Islet precursor cell (in vitro differentiated cells): Measurements from ENCODE around the gene CLOCK.
A peak's percentile ranks its signal among the peaks of the same experiment; 100 is the strongest.

Source experiments
- DNase-seq: peaks from one replicate; pipeline ENCODE4 v3.0.0-alpha.2; 2018

The CLOCK gene

DNA sequence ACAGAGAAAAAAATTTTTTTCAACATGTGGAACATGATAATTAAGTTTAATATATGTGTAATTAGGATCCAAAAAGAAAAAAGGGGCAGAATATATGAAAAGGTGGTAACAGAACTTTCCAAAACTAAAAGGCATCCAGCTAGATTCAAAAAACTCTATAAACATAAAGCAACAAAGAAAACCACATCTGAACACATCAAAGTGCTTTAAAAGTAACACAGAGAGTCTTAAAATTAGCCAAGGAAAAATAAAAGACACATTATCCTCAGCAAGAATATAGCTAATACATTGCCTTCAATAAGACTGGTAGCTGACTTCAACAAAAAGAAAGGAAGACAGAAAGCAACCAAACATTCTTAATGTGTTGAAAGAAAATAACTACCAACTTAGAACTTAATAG lies 8.2 kb downstream of the CLOCK start:
- DNase-seq: no peak

DNA sequence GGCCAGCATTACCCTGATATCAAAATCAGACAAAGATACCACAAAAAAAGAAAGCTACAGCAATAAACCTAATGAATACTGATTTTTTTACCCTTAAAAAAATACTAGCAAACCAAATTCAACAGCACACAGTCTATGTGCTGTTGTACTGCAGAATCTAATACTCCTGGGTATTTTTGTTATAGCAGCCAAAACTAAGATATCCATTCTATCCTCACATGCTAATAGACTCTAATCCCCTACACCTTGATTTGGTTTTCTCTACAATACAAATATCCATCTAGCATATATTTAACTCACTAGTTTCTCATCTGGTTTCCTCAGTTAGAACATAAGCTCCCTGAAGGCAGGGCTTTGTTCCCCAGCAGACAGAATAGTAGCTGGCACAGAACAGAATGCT lies 12.4 kb downstream of the CLOCK start:
- no peak for DNase-seq

DNA sequence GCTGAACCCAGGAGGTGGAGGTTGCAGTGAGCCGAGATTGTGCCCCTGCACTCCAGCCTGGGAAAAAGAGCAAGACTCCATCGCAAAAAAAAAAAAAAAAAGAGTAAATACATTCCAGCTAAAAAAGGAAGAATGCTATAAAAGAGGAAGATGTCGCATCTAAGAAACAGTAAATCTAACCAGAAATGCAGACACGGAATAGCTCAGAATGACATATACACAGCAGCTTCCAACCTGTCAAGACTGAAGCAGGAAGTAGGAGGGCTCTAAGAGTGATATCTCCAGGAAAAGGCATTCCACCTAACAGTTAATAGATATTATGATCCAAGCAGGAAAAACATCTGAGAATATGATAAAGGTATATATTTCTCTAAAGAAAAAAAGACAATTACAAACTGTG lies 16.0 kb downstream of the CLOCK start:
- DNase-seq: no peak

DNA sequence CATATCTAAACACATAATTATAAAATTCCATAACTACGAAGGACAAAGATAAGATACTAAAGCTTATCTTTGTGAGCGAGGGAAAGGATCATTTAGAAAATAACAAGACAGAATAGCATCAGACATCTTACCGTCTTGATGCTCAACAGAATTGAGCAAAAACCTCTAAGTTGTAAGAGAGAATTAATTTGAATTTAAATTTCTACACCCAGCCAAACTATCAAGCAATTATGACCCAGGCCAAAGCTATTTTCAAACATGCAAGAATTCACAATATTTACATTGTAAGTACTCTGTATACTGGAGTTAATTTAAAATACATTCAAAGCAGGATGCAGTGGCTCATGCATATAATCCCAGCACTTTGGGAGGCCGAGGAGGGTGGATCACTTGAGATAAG lies 16.5 kb downstream of the CLOCK start:
- no peak for DNase-seq

DNA sequence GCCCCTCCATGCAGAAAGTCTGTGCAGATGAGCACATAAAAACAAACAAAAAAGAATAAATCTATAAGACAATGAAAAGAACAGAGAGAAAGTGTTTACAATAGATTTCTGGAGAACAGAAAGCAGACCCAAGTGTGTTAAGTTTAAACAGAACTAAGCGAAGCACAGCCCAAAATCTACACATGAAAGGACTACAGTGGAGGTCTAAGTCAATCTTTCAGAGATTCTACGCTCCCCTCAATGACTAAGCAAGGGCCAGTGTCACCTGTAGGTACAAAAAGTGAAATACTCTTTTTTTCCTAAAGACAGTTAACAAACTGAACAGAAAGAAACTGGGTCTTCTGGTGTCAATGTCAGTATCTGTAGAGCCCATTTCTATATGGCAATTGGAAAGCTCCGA lies 18.2 kb downstream of the CLOCK start:
- DNase-seq: no peak

DNA sequence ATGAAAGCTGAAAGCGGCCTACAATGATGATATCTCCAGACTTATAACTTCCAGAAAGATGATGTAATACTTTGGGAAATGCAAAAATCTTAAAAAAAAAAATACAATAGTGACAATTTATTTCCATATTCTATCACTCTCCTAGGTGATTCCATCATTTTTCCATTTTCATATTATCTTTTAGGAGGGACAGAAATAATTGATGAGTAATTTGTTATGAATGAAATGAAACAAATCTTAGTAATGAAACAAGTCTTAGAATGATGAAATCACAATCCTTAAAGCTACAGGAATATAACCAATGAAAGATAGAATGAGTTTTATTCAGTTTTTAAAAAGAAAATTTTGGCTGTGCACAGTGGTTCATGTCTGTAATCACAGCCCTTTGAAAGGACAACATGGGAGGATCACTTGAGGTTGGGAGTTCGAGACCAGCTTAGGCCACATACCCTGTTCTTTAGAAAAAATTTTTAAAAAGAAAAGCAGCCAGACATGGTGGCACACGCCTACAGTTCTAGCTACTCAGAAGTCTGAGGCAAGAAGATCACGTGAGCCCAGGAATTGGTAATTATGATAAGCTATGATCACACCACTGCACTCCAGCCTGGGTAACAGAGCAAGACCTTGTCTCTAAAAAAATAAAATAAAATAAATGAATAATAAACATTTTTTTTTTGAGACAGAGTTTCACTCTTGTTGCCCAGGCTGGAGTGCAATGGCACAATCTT lies 21.7 kb downstream of the CLOCK start:
- no peak for DNase-seq

DNA sequence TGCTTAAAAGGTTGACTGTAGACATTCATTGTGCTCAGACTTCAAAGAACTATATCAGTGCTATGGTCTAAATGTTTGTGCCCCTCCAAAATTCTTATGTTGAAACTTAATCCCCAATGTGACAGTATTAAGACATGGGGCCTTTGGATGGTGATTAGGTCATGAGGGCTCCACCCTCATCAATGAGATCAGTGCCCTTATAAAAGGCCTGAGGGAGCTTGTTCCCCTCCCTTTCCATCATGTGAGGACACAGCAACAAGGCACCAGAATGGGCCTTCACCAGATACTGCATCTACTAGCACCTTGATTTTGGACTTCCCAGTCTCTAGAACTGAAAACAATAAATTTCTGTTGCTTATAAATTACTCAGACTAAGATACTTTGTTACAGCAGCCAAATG lies 28.3 kb downstream of the CLOCK start:
- DNase-seq: no peak

DNA sequence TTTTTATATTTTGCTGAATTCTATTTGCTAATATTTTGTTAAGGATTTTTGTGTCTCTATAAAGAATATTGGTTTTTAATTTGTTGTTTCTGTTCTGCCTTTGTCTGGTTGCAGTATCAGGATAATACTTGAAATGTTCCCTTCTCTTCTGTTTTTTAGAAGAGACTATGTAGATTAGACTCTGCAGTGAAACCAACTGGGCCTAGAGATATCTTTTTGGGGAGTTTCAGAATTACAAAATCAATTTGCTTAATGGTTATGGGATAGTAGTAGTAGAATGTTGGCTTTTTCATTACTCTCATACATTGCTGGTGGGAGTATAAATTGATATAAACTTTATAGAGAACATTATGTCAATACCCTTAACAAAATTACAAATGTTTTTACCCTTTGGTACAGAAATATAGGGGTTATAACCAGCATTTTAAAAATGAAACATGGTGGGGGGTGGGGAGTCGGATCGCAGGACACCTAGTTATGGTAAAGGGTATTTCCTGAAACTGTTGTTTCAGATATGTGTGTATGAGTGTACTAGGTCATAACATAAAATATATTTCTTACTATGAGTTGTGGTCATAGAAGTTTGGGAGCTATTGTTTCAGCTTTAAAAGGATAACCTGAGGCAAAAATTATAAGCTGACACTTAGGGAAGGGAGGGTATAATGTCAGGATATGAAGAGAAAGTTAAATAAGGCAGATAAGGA lies 29.0 kb downstream of the CLOCK start:
- no peak for DNase-seq

DNA sequence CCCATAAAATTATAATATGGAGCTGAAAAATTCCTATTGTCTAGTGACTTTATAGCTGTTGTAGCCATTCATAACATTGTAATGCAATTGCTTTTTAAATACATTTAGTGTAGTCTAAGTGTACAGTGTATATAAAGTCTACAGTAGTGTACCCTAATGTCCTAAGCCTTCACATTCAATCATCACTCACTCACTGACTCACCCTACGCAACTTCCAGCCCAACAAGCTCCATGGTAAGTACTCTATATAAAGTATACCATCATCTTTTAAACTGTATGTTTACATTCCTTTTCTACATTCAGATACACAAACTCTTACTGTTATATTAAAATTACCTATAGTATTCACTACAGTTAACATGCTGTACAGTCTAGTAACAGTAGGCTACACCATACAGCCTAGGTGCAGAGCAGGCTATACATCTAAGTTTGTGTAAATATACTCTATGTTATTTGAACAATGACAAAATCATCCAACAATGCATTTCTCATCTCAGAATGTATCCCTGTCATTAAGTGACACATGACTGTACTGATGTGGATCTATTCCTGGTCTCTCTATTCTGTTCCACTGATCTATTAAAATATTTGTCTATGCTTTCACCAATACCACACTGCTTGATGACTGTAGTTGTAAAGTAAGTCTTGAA lies 33.7 kb downstream of the CLOCK start:
- DNase-seq: no peak

DNA sequence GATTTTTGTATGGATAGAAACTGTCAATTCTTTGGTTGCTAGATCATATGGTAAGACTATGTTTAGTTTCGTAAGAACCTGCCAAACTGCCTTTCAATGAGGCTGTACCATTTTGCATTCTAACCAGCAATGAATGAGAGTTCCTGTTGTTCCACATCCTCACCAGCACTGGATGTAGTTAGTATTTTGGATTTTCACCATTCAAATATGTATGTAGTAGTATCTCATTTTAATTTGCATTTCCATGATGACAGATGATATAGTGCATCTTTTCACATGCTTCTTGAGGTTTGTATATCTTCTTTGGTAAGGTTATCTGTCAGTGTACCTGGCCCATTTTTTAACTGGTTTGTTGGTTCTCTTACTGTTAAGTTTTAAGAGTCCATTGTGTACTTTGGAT lies 34.6 kb downstream of the CLOCK start:
- no peak for DNase-seq

DNA sequence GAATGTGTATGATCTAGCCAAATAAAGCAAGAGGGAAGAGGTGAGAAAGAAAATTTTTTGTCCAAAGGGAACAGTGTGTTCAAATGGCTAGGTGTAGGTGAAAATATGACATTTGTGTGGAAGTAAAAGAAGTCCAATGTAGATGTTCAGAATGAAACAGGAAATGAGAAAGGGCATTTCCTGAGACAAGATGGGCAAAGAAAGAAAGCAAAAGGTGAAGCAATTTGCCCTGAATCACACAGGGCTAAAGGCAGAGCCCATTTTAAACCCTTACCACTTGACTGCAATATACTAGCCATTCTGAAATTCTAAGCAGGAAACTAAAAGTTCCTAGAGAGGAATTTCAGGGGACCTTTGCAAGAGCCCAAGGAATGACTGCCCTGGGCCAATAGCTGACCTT lies 36.0 kb downstream of the CLOCK start:
- DNase-seq: no peak

DNA sequence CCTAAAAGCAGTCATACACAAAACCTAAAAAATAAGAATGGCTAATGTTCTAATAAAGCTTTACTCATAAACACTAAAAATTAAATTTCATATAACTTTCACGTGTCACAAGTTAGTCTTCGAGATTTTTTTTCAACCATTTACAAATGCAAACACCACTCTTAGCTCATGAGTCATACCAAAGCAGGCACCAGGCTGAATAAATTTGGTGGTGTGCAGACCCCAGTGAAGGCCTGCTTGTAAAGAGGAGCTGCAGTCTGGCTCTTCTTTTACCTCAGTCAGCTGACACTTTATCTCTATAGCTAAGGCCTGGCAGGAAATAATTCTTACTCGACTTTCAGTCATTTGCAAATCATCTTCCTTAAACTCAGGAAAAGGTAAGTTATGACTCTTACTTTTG lies 37.4 kb downstream of the CLOCK start:
- peak; percentile 62 for DNase-seq

DNA sequence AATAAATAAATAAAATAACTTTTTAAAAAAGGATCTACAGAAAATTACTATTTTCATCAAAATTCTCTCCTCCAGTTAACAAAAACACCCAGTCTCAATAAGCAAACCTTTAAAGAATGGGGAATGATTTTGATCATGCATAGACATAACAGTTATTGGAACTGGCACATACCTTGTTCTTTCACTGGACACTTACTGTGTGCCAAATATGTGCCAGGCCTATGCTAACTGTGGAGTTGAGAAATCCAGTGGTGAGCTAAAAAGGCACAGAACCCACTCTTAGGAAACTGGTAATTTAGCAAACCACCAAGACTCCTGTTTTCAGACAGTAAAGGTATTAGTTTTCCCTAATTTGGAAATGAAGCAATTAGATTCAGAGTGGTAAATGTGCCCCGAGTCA lies 39.1 kb downstream of the CLOCK start:
- no peak for DNase-seq

DNA sequence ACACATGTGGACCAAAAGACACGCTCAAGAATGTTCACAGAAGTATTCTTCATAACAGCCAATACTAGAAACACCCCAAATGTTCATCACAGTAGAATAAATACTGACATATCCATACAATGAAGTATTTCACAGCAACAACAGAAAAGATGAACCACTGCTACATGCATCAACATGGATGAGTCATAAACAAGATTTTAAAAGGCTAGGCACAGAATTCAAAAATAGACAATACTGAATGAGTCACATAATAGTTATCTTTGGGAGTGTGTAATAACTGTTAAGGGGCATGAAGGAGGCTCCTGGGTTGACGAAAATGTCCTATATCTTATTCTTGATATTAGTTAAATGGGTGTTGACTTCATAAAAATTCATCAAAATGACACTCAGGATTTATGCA lies 43.5 kb downstream of the CLOCK start:
- no peak for DNase-seq

DNA sequence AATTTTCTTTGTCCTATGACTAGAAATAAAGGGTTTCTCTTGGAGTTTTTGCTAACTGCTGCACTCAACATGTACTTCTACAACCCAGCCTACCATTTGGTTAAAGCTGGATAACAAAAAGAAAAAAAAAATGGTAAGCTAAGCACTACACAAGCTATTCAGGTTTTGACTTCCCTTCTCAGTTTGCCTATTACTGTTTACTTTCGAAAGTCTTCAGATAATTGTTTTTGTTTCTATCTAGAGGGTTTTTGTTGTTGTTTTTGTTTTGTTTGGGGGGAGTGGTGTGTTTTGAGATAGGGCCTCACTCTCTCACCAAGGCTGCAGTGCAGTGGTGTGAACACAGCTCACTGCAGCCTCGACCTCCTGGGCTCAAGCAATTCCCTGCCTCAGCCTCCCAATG lies 46.6 kb downstream of the CLOCK start:
- DNase-seq: no peak

DNA sequence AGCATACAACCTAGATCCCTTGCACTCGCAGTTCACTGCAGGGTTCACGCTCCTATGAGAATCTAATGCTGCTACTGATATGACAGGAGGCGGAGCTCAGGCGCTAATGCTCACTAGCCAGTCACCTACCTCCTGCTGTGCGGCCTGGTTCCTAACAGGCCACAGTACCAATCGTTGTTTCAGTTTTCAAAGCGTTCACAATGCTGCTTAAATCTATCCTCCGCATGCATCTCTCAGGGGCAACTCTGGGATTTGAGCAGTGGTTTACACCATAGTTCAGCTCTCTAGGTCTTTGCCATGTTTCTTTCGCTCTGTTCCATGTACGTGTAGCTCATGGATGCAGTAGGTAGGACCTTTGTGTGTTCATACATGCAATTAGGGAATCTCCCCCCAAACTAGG lies 47.2 kb downstream of the CLOCK start:
- no peak for DNase-seq

DNA sequence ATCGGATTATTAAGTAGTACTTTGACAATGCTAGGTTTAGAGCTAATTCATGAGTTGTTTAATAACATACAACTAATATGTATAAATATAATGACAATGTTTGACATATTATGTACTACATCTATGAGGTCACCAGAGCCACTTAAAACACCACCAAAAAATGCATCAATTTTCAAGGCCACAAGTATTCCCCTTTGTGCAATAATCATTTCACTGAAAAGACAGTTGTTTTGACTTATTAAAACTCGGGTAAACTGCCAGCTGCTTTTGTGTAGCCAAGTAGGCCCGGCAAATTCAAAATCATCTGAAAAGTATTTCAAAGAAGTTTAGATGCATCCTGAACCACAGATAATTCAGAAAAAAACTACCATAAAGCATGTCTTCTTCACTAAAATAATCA lies 48.7 kb downstream of the CLOCK start:
- DNase-seq: no peak

DNA sequence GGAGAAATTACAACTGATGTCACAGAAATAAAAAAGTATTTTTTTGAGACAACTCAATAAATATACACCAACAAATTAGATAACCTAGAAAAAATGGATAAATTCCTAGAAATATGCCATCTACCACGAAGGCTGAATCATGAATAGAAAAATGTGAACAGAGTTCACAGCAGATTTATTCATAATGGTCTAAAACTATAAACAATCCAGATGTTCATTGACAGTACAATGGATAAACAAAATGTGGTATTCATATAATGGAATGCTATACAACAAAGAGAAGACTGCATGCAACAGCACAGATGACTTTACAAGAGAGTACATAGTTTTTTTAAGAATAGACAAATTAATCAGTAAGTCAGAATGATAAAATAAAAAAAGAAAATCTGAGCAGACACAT lies 55.2 kb downstream of the CLOCK start:
- DNase-seq: no peak

DNA sequence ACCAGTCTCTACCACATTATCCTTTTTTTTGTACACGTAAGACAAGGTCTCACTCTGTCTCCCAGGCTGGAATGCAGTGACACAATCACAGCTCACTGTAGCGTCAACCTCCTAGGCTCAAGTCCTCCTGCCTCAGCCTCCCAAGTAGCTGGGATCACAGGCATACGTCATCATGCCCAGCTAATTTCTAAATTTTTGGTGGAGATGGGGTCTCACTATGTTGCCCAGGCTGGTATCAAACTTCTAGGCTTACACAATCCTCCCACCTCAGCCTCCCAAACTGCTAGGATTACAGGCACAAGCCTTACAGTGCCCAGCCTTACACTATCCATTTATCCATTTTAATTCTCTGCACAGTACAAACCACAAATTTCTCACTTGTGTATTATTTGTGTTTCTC lies 58.0 kb downstream of the CLOCK start:
- no peak for DNase-seq

DNA sequence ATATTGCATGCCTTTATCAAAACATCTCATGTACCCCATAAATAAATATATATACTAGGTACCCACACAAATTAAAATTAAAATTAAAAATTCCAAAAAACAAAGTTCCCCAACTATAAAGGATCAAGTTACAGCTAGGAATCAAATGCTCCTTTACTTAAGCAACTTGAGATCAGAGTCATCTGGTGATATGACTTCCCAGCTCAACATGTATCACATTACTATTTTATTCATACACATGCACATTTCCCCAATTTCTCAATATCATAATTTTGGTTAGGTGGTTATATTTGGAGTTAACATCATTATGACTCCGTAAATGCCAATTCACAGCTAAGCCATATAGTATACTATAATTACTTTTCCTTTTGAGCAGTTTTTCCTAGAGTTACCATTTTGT lies 60.9 kb downstream of the CLOCK start:
- no peak for DNase-seq

DNA sequence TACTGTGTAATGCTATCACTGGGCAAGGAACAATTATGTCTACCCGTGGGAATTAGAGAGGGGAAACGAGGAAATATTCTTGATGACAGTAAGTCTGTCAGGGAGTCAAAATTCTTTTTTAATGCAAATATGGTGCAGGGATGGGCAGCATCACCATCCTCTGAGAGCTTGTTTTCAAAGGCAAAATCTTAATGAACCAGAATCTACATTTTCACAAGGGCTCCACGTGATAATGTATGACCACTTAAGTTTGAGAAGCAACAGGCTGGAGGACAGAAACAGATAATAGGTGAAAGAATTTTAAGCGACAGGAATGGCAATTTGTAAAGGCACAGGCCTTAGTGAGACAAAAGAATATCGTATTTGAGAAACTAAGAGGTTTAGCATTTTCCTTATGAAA lies 63.4 kb downstream of the CLOCK start:
- DNase-seq: no peak

DNA sequence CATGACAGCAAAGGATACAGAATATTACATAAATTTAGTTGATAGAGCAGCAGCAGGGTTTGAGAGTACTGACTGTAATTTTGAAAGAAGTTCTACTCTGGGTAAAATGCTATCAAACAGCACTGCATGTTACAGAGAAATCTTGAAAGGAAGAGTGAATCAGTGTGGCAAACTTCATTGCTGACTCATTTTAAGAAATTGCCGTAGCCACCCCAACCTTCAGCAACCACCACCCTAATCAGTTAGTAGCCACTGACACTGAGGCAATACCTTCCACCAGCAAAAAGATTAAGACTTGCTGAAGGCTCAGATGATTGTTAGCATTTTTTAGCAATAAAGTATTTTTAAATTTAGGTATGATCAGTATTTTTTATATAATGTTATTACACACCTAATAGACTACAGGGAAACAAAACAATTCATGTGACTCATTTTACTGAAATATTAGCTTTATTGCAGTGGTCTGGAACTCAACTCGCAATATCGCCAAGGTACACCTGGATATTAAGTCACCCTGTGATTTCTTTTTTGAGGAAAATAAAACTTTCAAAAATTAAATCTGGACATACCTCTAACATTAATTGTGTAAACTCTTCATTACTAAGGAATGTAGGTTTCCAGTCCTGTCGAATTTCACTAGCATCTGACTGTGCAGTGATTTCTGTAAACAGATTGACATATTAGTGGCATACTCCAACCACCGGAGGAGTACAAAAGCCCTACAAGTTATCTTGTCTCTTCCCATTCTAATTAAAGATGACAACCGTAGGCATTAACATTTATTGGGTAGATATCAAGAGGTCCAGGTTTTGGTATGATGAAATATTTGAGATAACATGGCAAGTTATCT lies 71.1 kb downstream of the CLOCK start:
- no peak for DNase-seq

DNA sequence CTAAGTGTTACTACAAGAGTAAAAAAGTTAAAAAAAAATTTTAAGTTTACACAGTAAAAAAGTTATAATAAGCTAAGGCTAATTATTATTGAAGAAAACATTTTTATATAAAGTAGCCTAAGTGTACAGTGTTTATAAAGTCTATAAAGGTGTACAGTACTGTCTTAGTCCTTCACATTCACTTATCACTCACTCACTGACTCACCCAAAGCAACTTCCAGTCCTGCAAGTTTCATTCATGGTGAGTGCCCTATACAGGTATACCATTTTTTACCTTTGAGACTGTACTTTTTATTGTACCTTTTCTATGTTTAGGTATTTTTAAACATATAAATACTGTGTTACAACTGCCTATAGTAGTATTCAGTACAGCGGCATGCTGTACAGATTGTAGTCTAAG lies 76.7 kb downstream of the CLOCK start:
- DNase-seq: no peak

DNA sequence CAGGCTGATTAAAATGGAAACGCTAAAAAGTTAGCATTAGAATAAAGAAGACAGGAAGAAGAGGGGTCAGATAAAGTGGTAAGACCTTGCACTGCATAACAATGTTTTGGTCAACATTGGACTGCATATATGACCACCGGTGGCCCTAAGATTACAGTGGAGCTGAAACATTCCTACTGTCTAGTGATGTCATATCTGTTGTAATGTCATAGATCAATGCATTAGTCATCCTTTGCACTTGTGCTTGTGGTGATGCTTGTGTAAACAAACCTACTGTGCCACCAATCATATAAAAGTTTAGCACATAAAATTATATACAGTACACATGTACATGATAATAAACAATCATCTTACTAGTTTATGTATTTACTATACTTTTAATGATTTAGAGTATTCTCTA lies 78.0 kb downstream of the CLOCK start:
- DNase-seq: no peak
